Stimulated activated CD8-positive, alpha-beta memory T cell treated with anti-CD3 and anti-CD28 coated beads, Interleukin-7, amount 100 ng/mL, for 1 hour (primary cell): Measurements from ENCODE around the gene KSR1.

Experiments
- DNase-seq, 2 donors: peaks; one replicate each; pipeline ENCODE4 v3.0.0-alpha.2; 2020; ENCODE audit warnings: low read depth in 2 of 2

KSR1 gene

GRCh38 chr17:27569884-27570577 is 113.8 kb downstream of the KSR1 start:
- DNase-seq: no peak

- no peak for DNase-seq
Measured at GRCh38 chr17:27570578-27570914, 114.3 kb downstream of the KSR1 start.

- DNase-seq: no peak
Measured at GRCh38 chr17:27571563-27572352, 115.5 kb downstream of the KSR1 start.

GRCh38 chr17:27572665-27573064 is 116.4 kb downstream of the KSR1 start:
- DNase-seq: no peak

GRCh38 chr17:27573548-27573947 is 117.3 kb downstream of the KSR1 start:
- DNase-seq: no peak

- no peak for DNase-seq
Measured at GRCh38 chr17:27573971-27574525, 117.8 kb downstream of the KSR1 start.

GRCh38 chr17:27575096-27575911 is 119.1 kb downstream of the KSR1 start:
- DNase-seq: no peak

- DNase-seq: no peak
Measured at GRCh38 chr17:27575912-27576252, 119.6 kb downstream of the KSR1 start.

- DNase-seq: no peak
Measured at GRCh38 chr17:27576477-27577083, 120.3 kb downstream of the KSR1 start.

GRCh38 chr17:27577121-27577761 is 121.0 kb downstream of the KSR1 start:
- no peak for DNase-seq

GRCh38 chr17:27577884-27578717 is 121.9 kb downstream of the KSR1 start:
- no peak for DNase-seq

- no peak for DNase-seq
Measured at GRCh38 chr17:27578718-27579085, 122.5 kb downstream of the KSR1 start.

- no peak for DNase-seq
Measured at GRCh38 chr17:27579304-27579703, 123.1 kb downstream of the KSR1 start.

GRCh38 chr17:27579897-27580321 is 123.7 kb downstream of the KSR1 start:
- no peak for DNase-seq

GRCh38 chr17:27581016-27581415 is 124.8 kb downstream of the KSR1 start:
- no peak for DNase-seq

GRCh38 chr17:27582696-27583095 is 126.4 kb downstream of the KSR1 start:
- DNase-seq: no peak

GRCh38 chr17:27585153-27585681 is 129.0 kb downstream of the KSR1 start:
- no peak for DNase-seq

GRCh38 chr17:27585792-27586191 is 129.5 kb downstream of the KSR1 start:
- DNase-seq: no peak

GRCh38 chr17:27586203-27586721 is 130.0 kb downstream of the KSR1 start:
- DNase-seq: no peak

- DNase-seq: no peak
Measured at GRCh38 chr17:27588354-27588753, 132.1 kb downstream of the KSR1 start.
